ENCODE results near the gene TBC1D19.

Gene TBC1D19

GRCh38 chr4:26647523-26648224 is 63.8 kb downstream of the TBC1D19 start:
- TF ChIP-seq EZH2phosphoT487 (IDR thresholded peaks at IDR 0.05; ENCODE audit: low read depth) (no peak), CTCF (IDR thresholded peaks at IDR 0.05; ENCODE audit: low read depth, low read length) (no peak)
- H3K79me2 ChIP-seq (ENCODE audit: low read length), result no peaks in the 10 kb centered on the region
- no peak overlapping the region for H3K4me3 ChIP-seq (ENCODE audit: low read length)
- H3K4me1 ChIP-seq (ENCODE audit: low read length), result no peaks in the 10 kb centered on the region
- no peaks in the 10 kb centered on the region for H3K9me3 ChIP-seq (ENCODE audit: insufficient read depth, low read length)
- no peaks in the 10 kb centered on the region for H3K27me3 ChIP-seq (ENCODE audit: low read depth, low read length)
- no peaks in the 10 kb centered on the region for H4K20me1 ChIP-seq (ENCODE audit: insufficient read depth, low read length)
- no peak overlapping the region for H3K4me2 ChIP-seq (ENCODE audit: low read length)
- no peak overlapping the region for H3K27ac ChIP-seq (ENCODE audit: low read length)
- H3K36me3 ChIP-seq (replicated peaks; ENCODE audit: low read depth, low read length), result no peaks in the 10 kb centered on the region
- no peak overlapping the region for H3K9ac ChIP-seq (ENCODE audit: low read length)
- no peak overlapping the region for H2AFZ ChIP-seq (ENCODE audit: low read depth, low read length)

DNA sequence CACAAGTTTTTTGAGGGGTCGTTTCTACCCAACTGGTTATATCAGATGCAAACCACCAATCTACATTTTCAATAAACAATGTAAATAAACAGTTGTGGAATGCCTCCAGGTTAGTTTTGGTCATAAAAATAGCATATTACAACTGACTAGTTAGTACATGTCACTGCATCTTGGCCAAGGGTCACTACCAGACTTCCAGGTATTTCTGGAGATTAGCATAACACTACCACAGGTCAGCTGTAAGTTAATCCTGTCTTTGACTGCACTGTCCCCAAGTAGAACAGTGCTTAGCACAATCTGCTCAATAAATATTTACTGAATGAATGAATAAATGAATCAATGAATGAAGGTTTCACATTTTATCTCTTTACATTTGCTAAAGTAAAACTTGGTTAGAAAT is 64.4 kb downstream of the TBC1D19 start:
- Histone ChIP-seq H3K4me1 (ENCODE audit: low read length) (no peaks in the 10 kb centered on the region), H3K4me2 (ENCODE audit: low read length) (no peak overlapping the region), H3K9ac (ENCODE audit: low read length) (no peak overlapping the region), H3K79me2 (ENCODE audit: low read length) (no peaks in the 10 kb centered on the region), H3K36me3 (replicated peaks; ENCODE audit: low read depth, low read length) (no peaks in the 10 kb centered on the region), H3K9me3 (ENCODE audit: insufficient read depth, low read length) (no peaks in the 10 kb centered on the region), H4K20me1 (ENCODE audit: insufficient read depth, low read length) (no peaks in the 10 kb centered on the region), H3K27me3 (ENCODE audit: low read depth, low read length) (no peaks in the 10 kb centered on the region), H3K4me3 (ENCODE audit: low read length) (no peak overlapping the region), H2AFZ (ENCODE audit: low read depth, low read length) (no peak overlapping the region), H3K27ac (ENCODE audit: low read length) (no peak overlapping the region)
- TF ChIP-seq CTCF (IDR thresholded peaks at IDR 0.05; ENCODE audit: low read depth, low read length) (no peak), EZH2phosphoT487 (IDR thresholded peaks at IDR 0.05; ENCODE audit: low read depth) (no peak)

DNA sequence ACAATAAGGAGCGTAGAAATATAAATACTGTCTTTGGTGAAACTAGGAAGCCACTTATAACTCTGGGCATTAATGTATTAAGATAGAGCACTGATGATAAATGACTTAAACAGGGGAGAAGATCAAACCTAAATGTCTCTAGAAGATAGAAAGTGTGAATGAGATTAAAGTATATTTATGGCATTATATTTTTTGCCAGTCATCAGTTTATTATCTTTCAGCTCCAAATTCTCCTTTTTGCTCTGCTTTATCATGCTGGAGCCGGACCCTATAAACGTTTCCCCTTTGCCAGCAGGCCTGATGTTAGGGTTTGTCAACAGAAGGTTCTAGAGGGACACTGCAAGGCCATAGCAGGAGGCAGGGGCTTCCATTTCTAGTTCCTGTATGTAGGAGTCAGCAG is 76.4 kb downstream of the TBC1D19 start:
- no peak overlapping the region for H3K4me2 ChIP-seq (ENCODE audit: low read length)
- no peaks in the 10 kb centered on the region for H3K27me3 ChIP-seq (ENCODE audit: low read depth, low read length)
- no peaks in the 10 kb centered on the region for H3K9me3 ChIP-seq (ENCODE audit: insufficient read depth, low read length)
- no peak for TF ChIP-seq EZH2phosphoT487 (IDR thresholded peaks at IDR 0.05; ENCODE audit: low read depth)
- no peak for TF ChIP-seq CTCF (IDR thresholded peaks at IDR 0.05; ENCODE audit: low read depth, low read length)
- H4K20me1 ChIP-seq (ENCODE audit: insufficient read depth, low read length), result no peaks in the 10 kb centered on the region
- no peak overlapping the region for H2AFZ ChIP-seq (ENCODE audit: low read depth, low read length)
- no peak overlapping the region for H3K4me3 ChIP-seq (ENCODE audit: low read length)
- no peaks in the 10 kb centered on the region for H3K4me1 ChIP-seq (ENCODE audit: low read length)
- H3K36me3 ChIP-seq (replicated peaks; ENCODE audit: low read depth, low read length), result no peaks in the 10 kb centered on the region
- no peak overlapping the region for H3K9ac ChIP-seq (ENCODE audit: low read length)
- H3K27ac ChIP-seq (ENCODE audit: low read length), result no peak overlapping the region
- no peaks in the 10 kb centered on the region for H3K79me2 ChIP-seq (ENCODE audit: low read length)

DNA sequence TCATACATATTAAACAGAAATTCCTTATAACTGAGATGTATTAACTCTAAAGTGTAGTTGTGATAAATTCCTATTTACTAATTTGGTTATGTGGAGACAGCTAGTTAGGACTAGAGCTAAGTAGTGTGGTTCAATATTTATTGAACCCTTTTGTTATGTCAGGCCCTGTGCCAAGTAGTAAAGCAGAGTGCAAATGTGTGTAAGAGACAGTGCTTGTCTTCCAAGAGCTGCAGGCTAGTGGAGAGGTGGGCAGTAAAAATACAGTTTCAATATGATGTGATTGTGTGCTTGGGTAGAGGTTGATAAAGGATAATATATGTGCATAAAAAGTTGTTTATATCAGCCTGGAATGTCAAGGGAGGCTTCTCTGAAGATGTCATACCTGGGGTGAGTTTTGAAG is 80.0 kb downstream of the TBC1D19 start:
- Histone ChIP-seq H3K4me1 (ENCODE audit: low read length) (no peaks in the 10 kb centered on the region), H3K9ac (ENCODE audit: low read length) (no peak overlapping the region)

More for the DNA sequence above, 80.0 kb downstream of the TBC1D19 start:
- no peak overlapping the region for H2AFZ ChIP-seq (ENCODE audit: low read depth, low read length)
- no peaks in the 10 kb centered on the region for H4K20me1 ChIP-seq (ENCODE audit: insufficient read depth, low read length)
- H3K27ac ChIP-seq (ENCODE audit: low read length), result no peak overlapping the region
- TF ChIP-seq CTCF (IDR thresholded peaks at IDR 0.05; ENCODE audit: low read depth, low read length), result no peak
- TF ChIP-seq EZH2phosphoT487 (IDR thresholded peaks at IDR 0.05; ENCODE audit: low read depth), result no peak
- H3K4me3 ChIP-seq (ENCODE audit: low read length), result no peak overlapping the region
- no peaks in the 10 kb centered on the region for H3K36me3 ChIP-seq (replicated peaks; ENCODE audit: low read depth, low read length)
- no peaks in the 10 kb centered on the region for H3K79me2 ChIP-seq (ENCODE audit: low read length)
- no peak overlapping the region for H3K4me2 ChIP-seq (ENCODE audit: low read length)
- H3K9me3 ChIP-seq (ENCODE audit: insufficient read depth, low read length), result no peaks in the 10 kb centered on the region
- no peaks in the 10 kb centered on the region for H3K27me3 ChIP-seq (ENCODE audit: low read depth, low read length)

Measured in OCI-LY3 (cell line).